ENCODE measurements around the gene ABHD2. TPM values are rescaled to one million over a fixed set of nuclear protein-coding genes. Genes with fewer than 3 reads are reported as not detected.

Gene ABHD2
- total and polyA plus RNA-seq, 2 donors (not counting 3 experiments of a cell fraction or from before 2014, with no cell fraction given): 14.0 to 62.2 TPM

GRCh38 chr15:89155656-89156055 lies 67.4 kb downstream of the ABHD2 start:
- no peak overlapping the region for H2AFZ ChIP-seq (ENCODE audit: low read depth, low read length)
- no peak overlapping the region for H3K4me3 ChIP-seq (replicated peaks in 1 of 3; ENCODE audit: insufficient read depth in 1 of 3, low read depth in 1 of 3, low read length in 3 of 3)
- no peaks in the 10 kb centered on the region for H3K79me2 ChIP-seq (ENCODE audit: control insufficient read depth, insufficient read depth, low read length)
- FAIRE-seq (no peak), DNase-seq (ENCODE audit: low read depth, low spot score) (no peak)
- ChIA-PET POLR2A (no interaction called here), CTCF (interaction anchor here (0.7 to 1.5 kb wide), 2 partner anchors 12 to 23 kb away, joined by 3 to 4 read pairs; no protein-coding TSS in a partner anchor)
- TF ChIP-seq CTCF (IDR thresholded peaks at IDR 0.05; ENCODE audit: extremely low read depth in 1 of 2, insufficient read depth in 1 of 2, low read depth in 1 of 2, low read length in 2 of 2): no peak
- no peak for TF ChIP-seq POLR2AphosphoS5 (IDR thresholded peaks at IDR 0.05; ENCODE audit: insufficient read depth, low read depth, low read length)
- no peak for TF ChIP-seq FOS (IDR thresholded peaks at IDR 0.05; ENCODE audit: borderline replicate concordance, insufficient read depth, low read length)
- TF ChIP-seq JUN (IDR thresholded peaks at IDR 0.05; ENCODE audit: borderline replicate concordance, insufficient read depth, insufficient read length, low read depth): no peak
- TF ChIP-seq GATA2 (IDR thresholded peaks at IDR 0.05; ENCODE audit: insufficient read depth, insufficient read length, low read depth, low read length): no peak
- no peak for TF ChIP-seq MYC (IDR thresholded peaks at IDR 0.05; ENCODE audit: low read depth, low read length)
- TF ChIP-seq EZH2 (IDR thresholded peaks at IDR 0.05; ENCODE audit: borderline replicate concordance, low read depth, low read length, severe bottlenecking): no peak
- TF ChIP-seq MAX (IDR thresholded peaks at IDR 0.05; ENCODE audit: insufficient read depth, insufficient read length): no peak
- TF ChIP-seq POLR2A (IDR thresholded peaks at IDR 0.05; ENCODE audit: low read depth, low read length): no peak
- no peaks in the 10 kb centered on the region for H3K9me3 ChIP-seq (replicated peaks; ENCODE audit: control insufficient read depth, insufficient read depth, low read length)
- H3K36me3 ChIP-seq (ENCODE audit: control insufficient read depth in 2 of 2, extremely low read depth in 1 of 2, insufficient read depth in 2 of 2, low read length in 2 of 2): peaks cover 2 to 5% of the 10 kb centered on the region in 2 experiments
- BruUV-seq (replicated peaks): no TSS peak
- H3K9me1 ChIP-seq (replicated peaks; ENCODE audit: control insufficient read depth, extremely low read depth, insufficient read depth, low read length): no peaks in the 10 kb centered on the region
- H3K27me3 ChIP-seq (ENCODE audit: control insufficient read depth in 2 of 2, insufficient read depth in 2 of 2, low read length in 2 of 2): no peaks in the 10 kb centered on the region
- no peaks in the 10 kb centered on the region for H3K4me1 ChIP-seq (ENCODE audit: control insufficient read depth, extremely low read depth, insufficient read depth, low read length)
- intact Hi-C loops (cut with micrococcal nuclease) (no loop called here), dilution Hi-C loops (cut with MboI; ENCODE audit: extremely low pct_ligation_motif_present, low sequenced_read_pairs) (loop anchor here (25.0 kb wide), 1 partner anchor 93 kb away; no protein-coding TSS in a partner anchor)
- no peak overlapping the region for H3K9ac ChIP-seq (replicated peaks; ENCODE audit: extremely low read depth, insufficient read depth, low read length)
- no peak overlapping the region for H3K27ac ChIP-seq (ENCODE audit: insufficient read depth, low read depth, low read length)
- no peaks in the 10 kb centered on the region for H4K20me1 ChIP-seq (replicated peaks; ENCODE audit: control insufficient read depth, extremely low read depth, insufficient read depth, low read length)
- no peak overlapping the region for H3K4me2 ChIP-seq (ENCODE audit: insufficient read depth, low read length)

All from endothelial cell of umbilical vein (primary cell).